ENCODE results near the gene GZMM. TPM values are rescaled to one million over a fixed set of nuclear protein-coding genes. Genes with fewer than 3 reads are reported as not detected.

The GZMM gene
- total and polyA plus RNA-seq, 5 experiments from 2014 or later = 46.9 to 450 (median 228) TPM

GRCh38 chr19:501646-502045 lies 42.2 kb upstream of the GZMM start:
- ATAC-seq (no peak), DNase-seq (no peak)
- Mint-ChIP-seq H3K4me3 (no peak overlapping the region), H3K27ac (no peak overlapping the region), H3K9me3 (peaks cover 0 to 2% (median 0%) of the 10 kb centered on the region in 9 donors), H3K36me3 (peaks cover 0 to 4% (median 0%) of the 10 kb centered on the region in 3 donors), H3K27me3 (peaks cover 6 to 19% (median 9%) of the 10 kb centered on the region in 5 donors), H3K4me1 (peaks cover 4 to 22% (median 17%) of the 10 kb centered on the region in 4 donors)
- POLR2A ChIA-PET = no interaction called here

GRCh38 chr19:504616-505015 lies 39.2 kb upstream of the GZMM start:
- peaks cover 0 to 1% (median 0%) of the 10 kb centered on the region in 5 donors for H3K27me3 Mint-ChIP-seq
- no peak overlapping the region for H3K27ac Mint-ChIP-seq
- no peak overlapping the region for H3K4me3 Mint-ChIP-seq
- no peaks in the 10 kb centered on the region for H3K9me3 Mint-ChIP-seq
- DNase-seq (no peak), ATAC-seq (no peak)
- peaks cover 9 to 35% (median 24%) of the 10 kb centered on the region in 4 donors for H3K4me1 Mint-ChIP-seq
- POLR2A ChIA-PET = interaction anchor here (0.6 to 3.9 kb wide), 2 partner anchors 16 to 1735 kb away, joined by 6 to 51 read pairs; no protein-coding TSS in a partner anchor
- H3K36me3 Mint-ChIP-seq = peaks cover 0 to 3% (median 0%) of the 10 kb centered on the region in 3 donors

GRCh38 chr19:506404-507285 lies 37.2 kb upstream of the GZMM start:
- Mint-ChIP-seq H3K4me3 (peak overlapping the region; percentile 88 to 100 (median 98)), H3K36me3 (peaks cover 0 to 3% (median 0%) of the 10 kb centered on the region in 3 donors), H3K9me3 (no peaks in the 10 kb centered on the region), H3K4me1 (peaks cover 18 to 52% (median 38%) of the 10 kb centered on the region in 4 donors), H3K27ac (peak overlapping the region; percentile 95 to 100 (median 99)), H3K27me3 (no peaks in the 10 kb centered on the region)
- peak; percentile 87 to 99 (median 94) for DNase-seq
- ATAC-seq = peak; percentile 53 to 56
- POLR2A ChIA-PET = interaction anchor here (0.6 to 3.9 kb wide), 17 partner anchors 9 to 763 kb away, joined by 3 to 51 read pairs (median 4); partner anchors contain the start of genes BSG, CDC34 and CIRBP

- peak; percentile 49 to 55 for ATAC-seq
- Mint-ChIP-seq H3K4me1 (peaks cover 18 to 58% (median 47%) of the 10 kb centered on the region in 4 donors), H3K36me3 (peaks cover 0 to 3% (median 0%) of the 10 kb centered on the region in 3 donors), H3K4me3 (peak within 1 kb of the TSS; percentile 88 to 100 (median 98)), H3K9me3 (no peaks in the 10 kb centered on the region), H3K27me3 (no peaks in the 10 kb centered on the region), H3K27ac (peak within 1 kb of the TSS; percentile 95 to 100 (median 99))
- peak in 8 of 10 donors; percentile 61 to 84 (median 79) for DNase-seq
- POLR2A ChIA-PET = interaction anchor here (1.1 to 4.4 kb wide), 12 partner anchors 8 to 762 kb away, joined by 3 to 55 read pairs (median 6); partner anchors contain the start of genes BSG, CDC34 and CIRBP
These were observed 36.3 kb upstream of the GZMM start, which contains the start of gene TPGS1 for GRCh38 chr19:507286-508203. Gene TPGS1 (plus strand): TSS chr19:507497. CDS start chr19:507507, 10 bp downstream.

GRCh38 chr19:508204-509150 lies 35.4 kb upstream of the GZMM start:
- POLR2A ChIA-PET = interaction anchor here (1.1 to 4.4 kb wide), 4 partner anchors 13 to 36 kb away, joined by 3 to 55 read pairs (median 29); partner anchors contain the start of genes CDC34 and GZMM
- Mint-ChIP-seq H3K27ac (peak overlapping the region; percentile 86 to 100 (median 98)), H3K4me1 (peaks cover 18 to 55% (median 49%) of the 10 kb centered on the region in 4 donors), H3K27me3 (no peaks in the 10 kb centered on the region), H3K4me3 (peak overlapping the region; percentile 85 to 99 (median 96)), H3K9me3 (no peaks in the 10 kb centered on the region), H3K36me3 (peaks cover 0 to 3% (median 0%) of the 10 kb centered on the region in 3 donors)
- DNase-seq (no peak), ATAC-seq (no peak)

- DNase-seq = peak; percentile 86 to 95 (median 93)
- Mint-ChIP-seq H3K36me3 (peaks cover 0 to 5% (median 1%) of the 10 kb centered on the region in 3 donors), H3K9me3 (no peaks in the 10 kb centered on the region), H3K27ac (peak overlapping the region; percentile 93 to 100 (median 100)), H3K4me3 (peak overlapping the region; percentile 76 to 97 (median 92)), H3K27me3 (no peaks in the 10 kb centered on the region), H3K4me1 (peaks cover 24 to 60% (median 52%) of the 10 kb centered on the region in 4 donors)
- peak; percentile 43 to 48 for ATAC-seq
- POLR2A ChIA-PET = interaction anchor here (0.6 to 4.4 kb wide), 17 partner anchors 11 to 758 kb away, joined by 3 to 55 read pairs (median 4); partner anchors contain the start of genes CDC34, CIRBP, GZMM and POLRMT
These were observed 33.2 kb upstream of the GZMM start for GRCh38 chr19:510606-511100.

- ATAC-seq = peak; percentile 59 to 70
- Mint-ChIP-seq H3K27me3 (no peaks in the 10 kb centered on the region), H3K4me3 (peak overlapping the region; percentile 76 to 97 (median 92)), H3K4me1 (peaks cover 23 to 59% (median 53%) of the 10 kb centered on the region in 4 donors), H3K36me3 (peaks cover 0 to 5% (median 1%) of the 10 kb centered on the region in 3 donors), H3K9me3 (no peaks in the 10 kb centered on the region), H3K27ac (peak overlapping the region; percentile 93 to 100 (median 100))
- peak; percentile 69 to 97 (median 94) for DNase-seq
- POLR2A ChIA-PET = interaction anchor here (0.7 to 4.4 kb wide), 15 partner anchors 10 to 758 kb away, joined by 3 to 55 read pairs (median 4); partner anchors contain the start of genes CDC34, CIRBP, POLRMT and RNF126
These were observed 32.6 kb upstream of the GZMM start for GRCh38 chr19:511101-511851.

- Mint-ChIP-seq H3K27me3 (no peaks in the 10 kb centered on the region), H3K27ac (peak overlapping the region; percentile 93 to 100 (median 100)), H3K36me3 (peaks cover 0 to 5% (median 1%) of the 10 kb centered on the region in 3 donors), H3K4me1 (peaks cover 24 to 63% (median 52%) of the 10 kb centered on the region in 4 donors), H3K4me3 (peak overlapping the region in 5 of 10 donors; percentile 26 to 97 (median 92)), H3K9me3 (no peaks in the 10 kb centered on the region)
- POLR2A ChIA-PET = interaction anchor here (1.1 kb wide), 1 partner anchor 9 kb away, joined by 3 read pairs; no protein-coding TSS in a partner anchor
- ATAC-seq (no peak), DNase-seq (peak in 1 of 10 donors; percentile 31)
These were observed 31.1 kb upstream of the GZMM start for GRCh38 chr19:512547-513365.

GRCh38 chr19:513368-514165 lies 30.3 kb upstream of the GZMM start:
- H3K36me3 Mint-ChIP-seq = peaks cover 0 to 5% (median 1%) of the 10 kb centered on the region in 3 donors
- ATAC-seq = no peak
- H3K27me3 Mint-ChIP-seq = no peaks in the 10 kb centered on the region
- peaks cover 21 to 55% (median 43%) of the 10 kb centered on the region in 4 donors for H3K4me1 Mint-ChIP-seq
- no peak for DNase-seq
- POLR2A ChIA-PET = interaction anchor here (1.1 kb wide), 1 partner anchor 9 kb away, joined by 3 read pairs; no protein-coding TSS in a partner anchor
- no peaks in the 10 kb centered on the region for H3K9me3 Mint-ChIP-seq
- peak overlapping the region in 3 of 10 donors; percentile 2 to 21 (median 10) for H3K4me3 Mint-ChIP-seq
- peak overlapping the region; percentile 74 to 99 (median 90) for H3K27ac Mint-ChIP-seq
